OCI-LY1 (cell line): ENCODE measurements around the gene SUGCT.

Experiments
- H2AFZ ChIP-seq: fragments of 200-600 bp; sonication (generic), shearing (Covaris generic); 2 replicates; pipeline ENCODE4 v1.6.0; 2014; ENCODE audit warnings: antibody characterized with exemption, mild to moderate bottlenecking, low read length
- H3F3A ChIP-seq: fragments of 200-600 bp; sonication (generic), shearing (Covaris generic); 2 replicates; pipeline ENCODE4 v1.6.0; 2014; ENCODE audit warnings: mild to moderate bottlenecking, antibody characterized with exemption, low read length, moderate library complexity; ENCODE audit not compliant: insufficient read depth
- H3K27ac ChIP-seq: fragments of 200-600 bp; sonication (generic); 2 replicates; pipeline ENCODE4 v1.5.1; 2014; ENCODE audit warnings: low read length, mixed run types, mild to moderate bottlenecking, low read depth; ENCODE audit not compliant: poor library complexity, severe bottlenecking
- H3K27me3 ChIP-seq: fragments of 200-600 bp; sonication (generic); 2 replicates; pipeline ENCODE4 v1.6.0; 2014; ENCODE audit warnings: antibody characterized with exemption, mild to moderate bottlenecking, low read length, moderate library complexity; ENCODE audit not compliant: insufficient read depth
- H3K36me3 ChIP-seq: fragments of 200-600 bp; sonication (generic); 2 replicates; pipeline ENCODE4 v1.6.1; 2014; ENCODE audit warnings: mild to moderate bottlenecking, antibody characterized with exemption, low read length, moderate library complexity, mixed read lengths; ENCODE audit not compliant: insufficient read depth
- H3K4me1 ChIP-seq: fragments of 200-600 bp; sonication (generic); 2 replicates; pipeline ENCODE4 v1.5.1; 2014; ENCODE audit warnings: mild to moderate bottlenecking, low read length, moderate library complexity; ENCODE audit not compliant: insufficient read depth, severe bottlenecking
- H3K4me2 ChIP-seq: fragments of 200-600 bp; sonication (generic), shearing (Covaris generic); 2 replicates; pipeline ENCODE4 v1.6.1; 2014; ENCODE audit warnings: low read length
- H3K4me3 ChIP-seq: fragments of 200-600 bp; sonication (generic); 2 replicates; pipeline ENCODE4 v1.5.1; 2014; ENCODE audit warnings: low read length, low read depth, mild to moderate bottlenecking, mixed read lengths; ENCODE audit not compliant: poor library complexity, severe bottlenecking
- H3K79me2 ChIP-seq: fragments of 200-600 bp; shearing (Covaris generic); 2 replicates; pipeline ENCODE4 v1.6.1; 2016; ENCODE audit warnings: mixed run types, low read length, mixed read lengths; ENCODE audit not compliant: insufficient read depth
- H3K9ac ChIP-seq: fragments of 200-600 bp; sonication (generic), shearing (Covaris generic); 2 replicates; pipeline ENCODE4 v1.6.1; 2014; ENCODE audit warnings: mild to moderate bottlenecking, low read length, mixed read lengths
- H3K9me2 ChIP-seq: fragments of 200-600 bp; sonication (generic), shearing (Covaris generic); 2 replicates; pipeline ENCODE4 v1.6.1; 2014; ENCODE audit warnings: low read depth, mild to moderate bottlenecking, low read length, mixed read lengths
- H3K9me3 ChIP-seq: fragments of 200-600 bp; shearing (Covaris generic); 2 replicates; pipeline ENCODE4 v1.6.1; 2014; ENCODE audit warnings: low read length, mixed read lengths
- H4K20me1 ChIP-seq: fragments of 200-600 bp; sonication (generic), shearing (Covaris generic); 2 replicates; pipeline ENCODE4 v1.6.0; 2016; ENCODE audit warnings: mild to moderate bottlenecking, low read length; ENCODE audit not compliant: insufficient read depth
- CTCF ChIP-seq: fragments of 200-600 bp; sonication (generic), shearing (Covaris generic); IDR thresholded peaks from 2 replicates; pipeline ENCODE4 v1.5.1; 2017; ENCODE audit warnings: mild to moderate bottlenecking, antibody characterized with exemption, low read length, moderate library complexity, mixed read lengths
- EZH2 ChIP-seq: fragments of 200-600 bp; sonication (generic), shearing (Covaris generic); IDR thresholded peaks from 2 replicates; pipeline ENCODE4 v1.8.0; 2017; ENCODE audit warnings: borderline replicate concordance, mixed run types, mild to moderate bottlenecking, antibody characterized with exemption, low read length, moderate library complexity, mixed read lengths

The SUGCT gene

GRCh38 chr7:40095230-40095629 is 39.6 kb upstream of the SUGCT start:
- no peaks in the 10 kb centered on the region for H3K9me3 ChIP-seq
- no peak overlapping the region for H3K4me2 ChIP-seq
- no peaks in the 10 kb centered on the region for H3K27me3 ChIP-seq
- H3K36me3 ChIP-seq = peaks cover 59% of the 10 kb centered on the region
- H3K4me3 ChIP-seq = no peak overlapping the region
- H3K9ac ChIP-seq = no peak overlapping the region
- no peaks in the 10 kb centered on the region for H3K79me2 ChIP-seq
- TF ChIP-seq CTCF = no peak
- TF ChIP-seq EZH2 = no peak
- H3F3A ChIP-seq = no peaks in the 10 kb centered on the region
- no peaks in the 10 kb centered on the region for H3K9me2 ChIP-seq
- H2AFZ ChIP-seq = no peak overlapping the region
- no peaks in the 10 kb centered on the region for H4K20me1 ChIP-seq
- no peak overlapping the region for H3K27ac ChIP-seq
- no peaks in the 10 kb centered on the region for H3K4me1 ChIP-seq

- Histone ChIP-seq H4K20me1 (no peaks in the 10 kb centered on the region), H3K9ac (no peak overlapping the region), H3K27ac (no peak overlapping the region), H3F3A (no peaks in the 10 kb centered on the region), H3K27me3 (no peaks in the 10 kb centered on the region), H3K36me3 (peaks cover 54% of the 10 kb centered on the region), H3K9me2 (no peaks in the 10 kb centered on the region), H3K79me2 (no peaks in the 10 kb centered on the region), H2AFZ (no peak overlapping the region), H3K4me2 (no peak overlapping the region), H3K9me3 (no peaks in the 10 kb centered on the region), H3K4me3 (no peak overlapping the region), H3K4me1 (no peaks in the 10 kb centered on the region)
- no peak for TF ChIP-seq EZH2
- TF ChIP-seq CTCF = no peak
These were observed 39.0 kb upstream of the SUGCT start for GRCh38 chr7:40095695-40096327.

- TF ChIP-seq EZH2 = no peak
- TF ChIP-seq CTCF = no peak
- H3K79me2 ChIP-seq = no peaks in the 10 kb centered on the region
- no peak overlapping the region for H3K4me2 ChIP-seq
- H3K9ac ChIP-seq = no peak overlapping the region
- no peaks in the 10 kb centered on the region for H3K4me1 ChIP-seq
- H2AFZ ChIP-seq = no peak overlapping the region
- H3F3A ChIP-seq = no peaks in the 10 kb centered on the region
- H4K20me1 ChIP-seq = no peaks in the 10 kb centered on the region
- no peaks in the 10 kb centered on the region for H3K9me3 ChIP-seq
- no peaks in the 10 kb centered on the region for H3K9me2 ChIP-seq
- no peaks in the 10 kb centered on the region for H3K27me3 ChIP-seq
- peaks cover 39% of the 10 kb centered on the region for H3K36me3 ChIP-seq
- H3K27ac ChIP-seq = no peak overlapping the region
- H3K4me3 ChIP-seq = no peak overlapping the region
These were observed 37.1 kb upstream of the SUGCT start for GRCh38 chr7:40097728-40098127.
